Adrenal gland (tissue), 12 donors: ENCODE results near the gene CNKSR1. TPM values are rescaled to one million over a fixed set of nuclear protein-coding genes. Genes with fewer than 3 reads are reported as not detected.

Experiments
- DNase-seq, 7 donors: peaks; one replicate each; pipeline ENCODE4 v3.0.0-alpha.2; 2019 to 2020
- H3K27ac ChIP-seq, 5 donors: fragments of 200-600 bp; sonication (generic) in 4 of 5; 1 replicate in 3 of 5; 2 replicates in 2 of 5; pipeline versions ENCODE4 v1.5.1 to v1.8.0; 2016 to 2020; ENCODE audit warnings: mild to moderate bottlenecking in 1 of 5
- H3K27me3 ChIP-seq: fragments of 200-600 bp; 2 replicates; pipeline ENCODE4 v1.8.0; 2021
- H3K36me3 ChIP-seq, 2 donors: fragments of 200-600 bp; replicated peaks in 1 of 2; 1 replicate in 1 of 2; 2 replicates in 1 of 2; pipeline versions ENCODE4 v1.5.1 to v1.8.0; 2018 to 2022
- H3K4me1 ChIP-seq, 2 donors: fragments of 200-600 bp; replicated peaks in 1 of 2; 1 replicate in 1 of 2; 2 replicates in 1 of 2; pipeline versions ENCODE4 v1.5.1 to v1.8.0; 2018 to 2021
- H3K4me3 ChIP-seq, 4 donors: fragments of 200-600 bp; sonication (generic) in 3 of 4; one replicate each; pipeline ENCODE4 v1.5.1; 2016 to 2018
- H3K9me3 ChIP-seq, 3 donors: fragments of 200-600 bp; sonication (generic) in 1 of 3; replicated peaks in 1 of 3; 1 replicate in 2 of 3; 2 replicates in 1 of 3; pipeline versions ENCODE4 v1.5.1 to v1.8.0; 2016 to 2021
- POLR2A ChIP-seq, 2 donors: fragments of 450-650 bp; IDR thresholded peaks; one replicate each; pipeline ENCODE4 v1.6.1; 2017; ENCODE audit warnings: antibody characterized with exemption in 2 of 2, mild to moderate bottlenecking in 2 of 2, moderate library complexity in 1 of 2
- WGBS, 4 donors: extraction: QIAGEN DNeasy Blood & Tissue Kit in 2 of 4; methylation state at CpG; one replicate each; pipeline versions ENCODE4 v1.1.5 to v1.1.7; 2013 to 2017; 5-methylcytosine and 5-hydroxymethylcytosine counted together
- intact Hi-C, 2 donors: fragments of 100-400 bp; cut with DNase I; formaldehyde crosslinking; loops; one replicate each; pipeline versions ENCODE4 v1.14.1 to v1.15.0; 2022 to 2023
- polyA plus RNA-seq, 3 donors: library from polyadenylated mRNA; stranded (reverse); fragments of 200-250 nt in 2 of 3; fragments of 350-450 nt in 1 of 3; fragmentation: Illumina TruSeq in 1 of 3; extraction: RNeasy Lipid Tissue Mini Kit (QIAGEN cat#74804) in 1 of 3; gene quantifications; one replicate each; pipeline ENCODE4 v1.2.3, GENCODE V29; 2013 to 2014
- total RNA-seq, 9 donors: library from RNA; depleted of rRNA in 4 of 9; stranded (reverse); fragments of >200 nt in 4 of 9; fragments of 120-200 nt in 1 of 9; fragmentation: NEBNext Ultra II Directional in 1 of 9; extraction: Animal tissue kit (Norgen Biotek cat#: 25700) in 1 of 9; gene quantifications; one replicate each; pipeline versions ENCODE4 v1.1.0 to v1.2.4, GENCODE V29; 2013 to 2023
- TF ChIP-seq, protein P1 (sequence below), 6 experiments: fragments of 450-650 bp in 4 of 6; fragments of 200-600 bp in 2 of 6; sonication (generic) in 1 of 6; IDR thresholded peaks; 1 replicate in 5 of 6; 2 replicates in 1 of 6; pipeline versions ENCODE4 v1.5.1 to v1.8.0; 2016 to 2021; ENCODE audit warnings: antibody characterized with exemption in 6 of 6, mild to moderate bottlenecking in 2 of 6, moderate library complexity in 1 of 6
- donor health status: healthy with polysubstance abuse.
- donor health status: Bipolar disorder and iron deficiency.
- donor health status: DM: yes; HTN: yes; CAD: no.
- donor health status: DM: no; HTN: no; CAD: no.
- donor health status: DM: no; HTN: no; CAD: no.
- donor health status: DM: yes; HTN: yes; CAD: no.

Gene CNKSR1
- total and polyA plus RNA-seq, 12 donors, result 0.17 to 2.1 (median 0.35) TPM; not detected in 4

DNA sequence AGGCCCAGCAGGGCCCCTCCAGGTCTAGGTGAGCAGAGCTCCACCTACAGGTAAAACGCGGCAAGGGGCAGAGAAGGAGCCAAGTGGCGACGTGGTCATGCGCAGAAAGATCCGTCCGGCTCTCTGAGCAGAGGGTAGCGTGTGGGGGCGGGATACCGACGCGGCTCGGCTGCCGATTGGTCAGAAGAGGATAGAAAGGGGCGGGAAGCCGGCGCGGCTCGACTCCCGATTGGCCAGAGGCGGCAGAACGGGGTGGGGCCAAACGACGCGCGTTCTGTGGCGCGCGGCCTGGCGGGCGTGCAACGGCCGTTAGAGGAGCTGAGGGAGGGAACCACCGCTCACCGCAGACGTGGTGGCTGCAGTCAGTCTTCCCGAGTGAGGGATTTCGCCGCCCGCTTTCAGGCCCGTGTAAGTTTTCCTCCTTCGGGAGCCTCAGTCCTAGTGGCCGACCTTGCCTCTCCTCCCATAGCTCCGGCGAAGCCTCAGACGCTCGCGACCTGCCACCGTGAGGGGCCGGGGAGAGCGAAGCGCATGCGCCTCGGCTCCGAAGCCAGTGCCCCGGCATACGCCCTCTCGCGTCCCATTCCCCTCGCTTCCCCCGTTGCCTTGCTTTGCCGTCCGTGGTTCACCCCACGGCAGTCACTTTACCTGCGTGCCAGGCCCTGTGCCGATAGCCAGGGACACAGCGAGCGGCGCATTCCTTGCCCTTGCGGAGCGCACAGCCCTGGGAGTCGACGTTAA, 56.8 kb downstream of the CNKSR1 start, which contains the start of gene CEP85:
Gene CEP85 (plus strand): TSS at position 298 of the 741 bp plus-strand sequence. CDS start 5,584 bp downstream, outside the sequence.
- TF ChIP-seq, protein P1, sequence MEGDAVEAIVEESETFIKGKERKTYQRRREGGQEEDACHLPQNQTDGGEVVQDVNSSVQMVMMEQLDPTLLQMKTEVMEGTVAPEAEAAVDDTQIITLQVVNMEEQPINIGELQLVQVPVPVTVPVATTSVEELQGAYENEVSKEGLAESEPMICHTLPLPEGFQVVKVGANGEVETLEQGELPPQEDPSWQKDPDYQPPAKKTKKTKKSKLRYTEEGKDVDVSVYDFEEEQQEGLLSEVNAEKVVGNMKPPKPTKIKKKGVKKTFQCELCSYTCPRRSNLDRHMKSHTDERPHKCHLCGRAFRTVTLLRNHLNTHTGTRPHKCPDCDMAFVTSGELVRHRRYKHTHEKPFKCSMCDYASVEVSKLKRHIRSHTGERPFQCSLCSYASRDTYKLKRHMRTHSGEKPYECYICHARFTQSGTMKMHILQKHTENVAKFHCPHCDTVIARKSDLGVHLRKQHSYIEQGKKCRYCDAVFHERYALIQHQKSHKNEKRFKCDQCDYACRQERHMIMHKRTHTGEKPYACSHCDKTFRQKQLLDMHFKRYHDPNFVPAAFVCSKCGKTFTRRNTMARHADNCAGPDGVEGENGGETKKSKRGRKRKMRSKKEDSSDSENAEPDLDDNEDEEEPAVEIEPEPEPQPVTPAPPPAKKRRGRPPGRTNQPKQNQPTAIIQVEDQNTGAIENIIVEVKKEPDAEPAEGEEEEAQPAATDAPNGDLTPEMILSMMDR (IDR thresholded peaks at IDR 0.05), result peak; percentile 63 to 82 (median 78)
- TF ChIP-seq POLR2A (IDR thresholded peaks at IDR 0.05), result peak; percentile 64 to 87

DNA sequence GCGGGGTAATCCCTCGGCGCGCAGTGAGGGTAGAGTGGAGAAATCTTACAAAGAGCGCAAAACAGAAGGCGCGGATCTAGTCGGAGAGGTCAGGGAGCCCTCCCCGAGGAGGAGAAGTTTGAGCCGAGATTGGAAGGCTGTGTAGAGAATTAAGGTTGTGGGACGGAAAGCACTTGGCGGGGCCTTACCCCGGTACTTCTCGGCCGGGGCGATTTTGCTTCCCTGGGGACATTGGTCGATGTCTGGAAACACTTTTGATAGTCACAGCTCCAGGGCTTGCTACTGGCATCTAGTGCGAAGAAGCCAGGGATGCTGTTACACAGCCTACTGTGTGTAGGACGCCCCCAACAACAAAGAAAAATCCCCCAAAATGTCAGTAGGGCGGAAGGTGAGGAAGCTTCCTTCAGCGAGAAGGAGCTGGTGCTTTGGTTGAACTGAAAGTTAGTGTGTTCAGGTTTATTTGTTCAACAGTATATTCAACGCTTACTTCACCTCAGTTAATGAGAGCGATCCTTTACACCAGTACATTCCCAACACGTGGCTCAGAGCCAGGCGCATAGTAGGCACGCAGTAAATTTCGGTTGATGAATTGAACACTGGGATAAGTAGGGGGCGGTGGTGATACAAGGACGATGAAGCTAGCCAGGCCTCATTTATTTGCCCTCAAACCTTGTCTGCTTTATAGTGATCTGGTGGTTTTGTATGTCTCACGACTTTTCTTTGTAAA, 57.5 kb downstream of the CNKSR1 start:
- Histone ChIP-seq H3K27ac (peak overlapping the region; percentile 81 to 95 (median 88)), H3K4me1 (peaks cover 0 to 7% of the 10 kb centered on the region in 2 donors), H3K36me3 (no peaks in the 10 kb centered on the region), H3K9me3 (no peaks in the 10 kb centered on the region), H3K27me3 (no peaks in the 10 kb centered on the region), H3K4me3 (peak overlapping the region; percentile 43 to 97 (median 54))
- TF ChIP-seq POLR2A (IDR thresholded peaks at IDR 0.05), result no peak
- TF ChIP-seq, protein P1 (IDR thresholded peaks at IDR 0.05), result no peak
- WGBS, 4 donors, result 2 to 7% (median 4%) methylated on average over 30 of the region's 30 CpGs
- peak in 2 of 7 donors; percentile 22 to 34 for DNase-seq
- intact Hi-C loops, result loop anchor here in 1 of 2 donors (5.0 kb wide), 1 partner anchor 68 kb away; the partner anchor contains the start of genes C1orf232 and ZNF593

More for the DNA sequence above, 56.8 kb downstream of the CNKSR1 start, which contains the start of gene CEP85:
- WGBS, 4 donors, result 0 to 1% (median 0%) methylated on average over 28 to 73 of the region's 73 CpGs
- H3K36me3 ChIP-seq, result no peaks in the 10 kb centered on the region
- intact Hi-C loops, result loop anchor here in 1 of 2 donors (5.0 kb wide), 1 partner anchor 67 kb away; the partner anchor contains the start of genes C1orf232 and ZNF593
- peak; percentile 98 to 99 (median 99) for DNase-seq
- H3K27me3 ChIP-seq, result no peaks in the 10 kb centered on the region
- peak within 1 kb of the TSS; percentile 81 to 95 (median 88) for H3K27ac ChIP-seq
- peak within 1 kb of the TSS; percentile 43 to 97 (median 54) for H3K4me3 ChIP-seq
- H3K4me1 ChIP-seq, result peaks cover 0 to 7% of the 10 kb centered on the region in 2 donors
- no peaks in the 10 kb centered on the region for H3K9me3 ChIP-seq

DNA sequence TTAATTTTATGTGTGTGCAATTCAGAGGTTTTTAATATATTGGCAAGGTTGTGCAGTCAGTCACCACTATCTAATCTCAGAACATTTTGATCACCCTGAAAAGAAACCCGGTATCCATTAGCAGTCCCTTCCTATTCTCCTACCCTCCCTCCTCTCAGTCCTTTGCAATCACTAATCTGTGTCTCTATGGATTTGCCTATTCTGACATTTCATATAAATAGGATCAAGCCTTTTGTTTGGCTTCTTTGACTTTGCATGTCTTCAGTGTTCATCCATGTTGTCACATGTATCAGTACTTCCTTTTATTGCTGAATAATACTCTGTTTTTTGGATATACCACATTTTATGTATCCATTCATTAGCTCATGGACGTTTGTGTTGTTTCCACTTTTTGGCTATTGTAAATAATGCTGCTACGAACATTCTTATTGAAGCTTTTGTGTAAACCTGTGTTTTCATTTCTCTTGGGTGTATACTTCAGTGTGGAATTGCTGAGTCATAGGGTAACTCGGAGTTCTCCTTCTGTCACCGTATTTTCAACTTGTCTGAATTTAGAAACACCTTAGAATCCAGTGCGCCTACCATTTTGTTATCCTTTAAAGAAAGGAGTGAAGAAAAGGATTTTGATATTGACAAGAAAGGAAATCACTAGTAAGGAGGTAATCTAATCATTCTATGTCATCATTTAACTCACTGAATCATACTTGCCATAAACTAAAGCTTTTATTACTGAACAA, 60.1 kb downstream of the CNKSR1 start:
- 56 to 69% (median 66%) methylated on average over 6 of the region's 6 CpGs for WGBS, 4 donors
- Histone ChIP-seq H3K36me3 (no peaks in the 10 kb centered on the region), H3K4me3 (no peak overlapping the region), H3K4me1 (peaks cover 0 to 7% of the 10 kb centered on the region in 2 donors), H3K27ac (no peak overlapping the region), H3K9me3 (no peaks in the 10 kb centered on the region), H3K27me3 (no peaks in the 10 kb centered on the region)
- no peak for DNase-seq
- intact Hi-C loops, result no loop called here
- TF ChIP-seq, protein P1 (IDR thresholded peaks at IDR 0.05), result no peak
- TF ChIP-seq POLR2A (IDR thresholded peaks at IDR 0.05), result no peak

Other genes starting within 250 kb of the CNKSR1 start
- 10 to 100 TPM in 8 of 9 donors, 1 to 10 TPM in 1; 6.6 to 32.8 (median 14.9) TPM for gene PAFAH2, start 179.4 kb upstream of the CNKSR1 start, total RNA-seq
- 10 to 100 TPM in 1 of 3 donors, 1 to 10 TPM in 2; 8.3 to 12.3 (median 8.4) TPM for gene PAFAH2, start 179.4 kb upstream of the CNKSR1 start, polyA plus RNA-seq
- gene EXTL1, start 155.7 kb upstream of the CNKSR1 start, total RNA-seq, result 1 to 10 TPM in 7 of 9 donors, under 1 TPM in 2; 0.50 to 6.5 (median 2.1) TPM
- 1 to 10 TPM in 2 of 3 donors, under 1 TPM in 1; 0.31 to 4.2 (median 1.1) TPM for gene EXTL1, start 155.7 kb upstream of the CNKSR1 start, polyA plus RNA-seq
- 1 to 10 TPM in 5 of 9 donors, under 1 TPM in 4; 0.06 to 4.8 (median 1.1) TPM for gene SLC30A2, start 131.4 kb upstream of the CNKSR1 start, total RNA-seq
- gene SLC30A2, start 131.4 kb upstream of the CNKSR1 start, polyA plus RNA-seq, result under 1 TPM; 0.15 to 0.32 (median 0.27) TPM
- 1 to 10 TPM in 1 of 9 donors, under 1 TPM in 2, not detected in 6; 0.06 to 4.6 (median 0.18) TPM for gene TRIM63, start 109.9 kb upstream of the CNKSR1 start, total RNA-seq
- gene TRIM63, start 109.9 kb upstream of the CNKSR1 start, polyA plus RNA-seq, result under 1 TPM in 2 of 3 donors, not detected in 1; 0.16 to 0.24 TPM
- gene PDIK1L, start 65.7 kb upstream of the CNKSR1 start, total RNA-seq, result 1 to 10 TPM; 2.3 to 9.8 (median 8.2) TPM
- 1 to 10 TPM; 1.6 to 6.6 (median 1.7) TPM for gene PDIK1L, start 65.7 kb upstream of the CNKSR1 start, polyA plus RNA-seq
- gene FAM110D, start 18.4 kb upstream of the CNKSR1 start, total RNA-seq, result 1 to 10 TPM in 8 of 9 donors, under 1 TPM in 1; 0.61 to 3.9 (median 2.2) TPM
- 1 to 10 TPM in 2 of 3 donors, under 1 TPM in 1; 0.46 to 6.2 (median 1.4) TPM for gene FAM110D, start 18.4 kb upstream of the CNKSR1 start, polyA plus RNA-seq
- gene C1orf232, start 8.5 kb upstream of the CNKSR1 start, total RNA-seq, result not detected
- not detected for gene C1orf232, start 8.5 kb upstream of the CNKSR1 start, polyA plus RNA-seq
- 10 to 100 TPM; 17.8 to 44.7 (median 30.6) TPM for gene ZNF593, start 7.6 kb upstream of the CNKSR1 start, total RNA-seq
- 100 to 1,000 TPM in 1 of 3 donors, 10 to 100 TPM in 1, 1 to 10 TPM in 1; 9.8 to 113 (median 51.0) TPM for gene ZNF593, start 7.6 kb upstream of the CNKSR1 start, polyA plus RNA-seq
- gene ZNF593OS, start 5.7 kb upstream of the CNKSR1 start, total RNA-seq, result under 1 TPM in 1 of 9 donors, not detected in 8; 0.18 TPM
- under 1 TPM in 1 of 3 donors, not detected in 2; 0.88 TPM for gene ZNF593OS, start 5.7 kb upstream of the CNKSR1 start, polyA plus RNA-seq
- gene CATSPER4, start 13.1 kb downstream of the CNKSR1 start, total RNA-seq, result not detected
- gene CATSPER4, start 13.1 kb downstream of the CNKSR1 start, polyA plus RNA-seq, result not detected
- 10 to 100 TPM in 1 of 9 donors, 1 to 10 TPM in 8; 2.6 to 16.4 (median 5.8) TPM for gene CEP85, start 56.7 kb downstream of the CNKSR1 start, total RNA-seq
- 1 to 10 TPM; 2.5 to 6.1 (median 3.1) TPM for gene CEP85, start 56.7 kb downstream of the CNKSR1 start, polyA plus RNA-seq
- 100 to 1,000 TPM in 3 of 9 donors, 10 to 100 TPM in 6; 21.0 to 123 (median 72.5) TPM for gene SH3BGRL3, start 102.6 kb downstream of the CNKSR1 start, total RNA-seq
- 100 to 1,000 TPM; 178 to 350 (median 321) TPM for gene SH3BGRL3, start 102.6 kb downstream of the CNKSR1 start, polyA plus RNA-seq
- gene UBXN11, start 129.1 kb downstream of the CNKSR1 start, total RNA-seq, result 10 to 100 TPM in 6 of 9 donors, 1 to 10 TPM in 3; 5.3 to 28.5 (median 13.3) TPM
- gene UBXN11, start 129.1 kb downstream of the CNKSR1 start, polyA plus RNA-seq, result 100 to 1,000 TPM in 1 of 3 donors, 10 to 100 TPM in 1, 1 to 10 TPM in 1; 5.9 to 154 (median 53.1) TPM
- 1 to 10 TPM in 7 of 9 donors, not detected in 2; 2.5 to 8.9 (median 4.5) TPM for gene CD52, start 140.5 kb downstream of the CNKSR1 start, total RNA-seq
- 100 to 1,000 TPM in 1 of 3 donors, 10 to 100 TPM in 2; 13.6 to 239 (median 14.1) TPM for gene CD52, start 140.5 kb downstream of the CNKSR1 start, polyA plus RNA-seq
- under 1 TPM in 1 of 9 donors, not detected in 8; 0.17 TPM for gene CRYBG2, start 176.6 kb downstream of the CNKSR1 start, total RNA-seq
- gene CRYBG2, start 176.6 kb downstream of the CNKSR1 start, polyA plus RNA-seq, result under 1 TPM in 2 of 3 donors, not detected in 1; 0.20 to 0.48 TPM
- gene ZNF683, start 195.3 kb downstream of the CNKSR1 start, total RNA-seq, result under 1 TPM in 1 of 9 donors, not detected in 8; 0.25 TPM
- under 1 TPM in 2 of 3 donors, not detected in 1; 0.20 to 0.24 TPM for gene ZNF683, start 195.3 kb downstream of the CNKSR1 start, polyA plus RNA-seq
- gene LIN28A, start 233.3 kb downstream of the CNKSR1 start, total RNA-seq, result 1 to 10 TPM in 1 of 9 donors, under 1 TPM in 2, not detected in 6; 0.23 to 1.2 (median 0.72) TPM
- not detected for gene LIN28A, start 233.3 kb downstream of the CNKSR1 start, polyA plus RNA-seq